Transverse colon (tissue), 4 donors: ENCODE results near the gene SLC25A18. TPM values are rescaled to one million over a fixed set of nuclear protein-coding genes. Genes with fewer than 3 reads are reported as not detected.

Source experiments
- DNase-seq: peaks from one replicate; pipeline ENCODE4 v3.0.0-alpha.2; 2019
- H3K27ac ChIP-seq, 4 donors: fragments of 200-600 bp; sonication (generic); 2 replicates each; pipeline ENCODE4 v1.5.1; 2016 to 2018; ENCODE audit warnings: inconsistent platforms in 4 of 4
- H3K27me3 ChIP-seq: fragments of 200-600 bp; sonication (generic); 2 replicates; pipeline ENCODE4 v1.5.1; 2017; ENCODE audit warnings: inconsistent platforms
- H3K36me3 ChIP-seq, 4 donors: fragments of 200-600 bp; sonication (generic); 2 replicates each; pipeline ENCODE4 v1.5.1; 2017 to 2019; ENCODE audit warnings: inconsistent platforms in 4 of 4
- H3K4me1 ChIP-seq, 4 donors: fragments of 200-600 bp; sonication (generic); 2 replicates each; pipeline ENCODE4 v1.5.1; 2017 to 2020; ENCODE audit warnings: inconsistent platforms in 4 of 4
- H3K4me3 ChIP-seq, 4 donors: fragments of 200-600 bp; sonication (generic); 1 replicate in 1 of 4; 2 replicates in 3 of 4; pipeline versions ENCODE4 v1.5.1 to v1.6.1; 2017 to 2019; ENCODE audit warnings: inconsistent platforms in 4 of 4
- H3K9me3 ChIP-seq, 2 donors: fragments of 200-600 bp; sonication (generic); 2 replicates each; pipeline ENCODE4 v1.5.1; 2017 to 2019; ENCODE audit warnings: inconsistent platforms in 2 of 2
- CTCF ChIP-seq, 5 experiments: fragments of 200-600 bp in 3 of 5; fragments of 450-650 bp in 2 of 5; sonication (generic) in 3 of 5; IDR thresholded peaks; 1 replicate in 2 of 5; 2 replicates in 3 of 5; pipeline ENCODE4 v1.5.1; 2016 to 2017; ENCODE audit warnings: antibody characterized with exemption in 5 of 5, inconsistent platforms in 3 of 5, mild to moderate bottlenecking in 2 of 5, moderate library complexity in 1 of 5
- EP300 ChIP-seq: sonication (generic); formaldehyde crosslinking; IDR thresholded peaks from one replicate; pipeline ENCODE4 v1.6.1; 2017; ENCODE audit warnings: antibody characterized with exemption, low read depth
- POLR2A ChIP-seq: fragments of 450-650 bp; IDR thresholded peaks from one replicate; pipeline ENCODE4 v1.6.1; 2016; ENCODE audit warnings: antibody characterized with exemption, mild to moderate bottlenecking, moderate library complexity
- POLR2AphosphoS5 ChIP-seq, 3 donors: sonication (generic); formaldehyde crosslinking; IDR thresholded peaks; one replicate each; pipeline ENCODE4 v1.6.1; 2016; ENCODE audit warnings: antibody characterized with exemption in 3 of 3
- WGBS, 2 donors: methylation state at CpG; one replicate each; pipeline ENCODE4 v1.1.5; 2018; ENCODE audit warnings: low coverage in 1 of 2; 5-methylcytosine and 5-hydroxymethylcytosine counted together
- in situ Hi-C, 4 donors: fragments of 200-750 bp; cut with MboI; loops; one replicate each; pipeline versions ENCODE4 v1.15.0 to v1.15.1; 2017; ENCODE audit warnings: low sequenced_read_pairs in 3 of 4, low pct_ligation_motif_present in 1 of 4, low pct_unique_long_range_greater_than_20kb in 1 of 4
- intact Hi-C: fragments of 100-400 bp; cut with DNase I; formaldehyde crosslinking; loops from one replicate; pipeline ENCODE4 v1.15.1; 2023; ENCODE audit warnings: low total_unique reads
- total RNA-seq, 4 donors: library from RNA; depleted of rRNA; stranded (reverse); fragments of >200 nt; gene quantifications; one replicate each; pipeline ENCODE4 v1.1.0, GENCODE V29; 2016

Gene SLC25A18
- total RNA-seq, 4 donors from 2014 or later, result 0.75 to 40.4 (median 1.5) TPM

DNA sequence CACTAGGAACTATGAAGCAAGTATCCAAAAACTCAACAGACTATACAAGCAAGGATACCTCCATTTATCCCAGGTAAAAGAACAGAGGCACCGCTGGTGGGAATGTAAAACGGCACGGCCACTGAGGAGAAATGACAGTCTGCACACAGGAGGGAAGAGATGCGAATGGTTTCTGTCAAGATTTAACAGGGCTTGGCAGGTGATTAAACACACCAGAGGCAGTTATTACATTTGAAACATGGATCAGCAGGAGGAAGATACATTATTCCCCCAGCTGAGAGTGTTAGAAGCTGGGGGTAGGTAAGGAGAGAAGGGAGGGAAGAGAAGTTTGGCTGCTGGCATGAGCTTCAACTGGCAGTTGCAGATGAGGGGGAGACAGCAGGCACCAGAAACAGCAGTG is 35.0 kb downstream of the SLC25A18 start:
- H3K27ac ChIP-seq, result peak overlapping the region in 3 of 4 donors; percentile 16 to 54 (median 39)
- DNase-seq, result no peak
- intact Hi-C loops, result no loop called here
- in situ Hi-C loops, result no loop called here
- H3K4me3 ChIP-seq, result no peak overlapping the region
- H3K4me1 ChIP-seq, result peaks cover 0 to 6% (median 0%) of the 10 kb centered on the region in 4 donors
- no peaks in the 10 kb centered on the region for H3K9me3 ChIP-seq
- WGBS, 2 donors, result 91 to 100% methylated on average over 1 to 4 of the region's 4 CpGs
- no peaks in the 10 kb centered on the region for H3K27me3 ChIP-seq
- TF ChIP-seq CTCF (IDR thresholded peaks at IDR 0.05), result no peak
- peak; percentile 3 for TF ChIP-seq EP300
- H3K36me3 ChIP-seq, result peaks cover 0 to 58% (median 24%) of the 10 kb centered on the region in 4 donors

DNA sequence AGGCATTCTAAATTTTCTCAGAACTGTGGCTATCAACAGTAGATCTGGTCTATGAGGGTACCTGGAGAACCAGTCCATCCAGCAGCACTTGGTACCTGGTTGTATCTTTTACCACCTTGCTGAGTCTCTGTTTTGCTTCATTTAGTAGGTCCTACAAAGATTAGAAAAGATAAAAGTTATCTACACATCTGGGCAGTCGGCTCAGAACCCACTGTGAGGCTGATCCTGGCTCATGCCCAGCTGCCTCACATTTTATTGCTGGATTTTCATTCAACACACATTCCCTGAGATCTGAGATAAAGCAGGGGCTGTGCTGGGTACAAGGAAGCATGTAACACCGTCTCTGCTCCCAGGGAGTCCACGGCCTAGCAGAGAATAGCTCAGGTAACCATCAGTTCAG is 37.7 kb downstream of the SLC25A18 start:
- H3K27ac ChIP-seq, result peak overlapping the region in 2 of 4 donors; percentile 28 to 49
- WGBS, 2 donors, result 42 to 63% methylated on average over 2 to 3 of the region's 3 CpGs
- DNase-seq, result no peak
- no peak for TF ChIP-seq POLR2AphosphoS5 (IDR thresholded peaks at IDR 0.05)
- intact Hi-C loops, result no loop called here
- in situ Hi-C loops, result no loop called here
- no peak overlapping the region for H3K4me3 ChIP-seq
- H3K4me1 ChIP-seq, result peaks cover 0 to 6% (median 0%) of the 10 kb centered on the region in 4 donors
- no peaks in the 10 kb centered on the region for H3K27me3 ChIP-seq
- H3K9me3 ChIP-seq, result no peaks in the 10 kb centered on the region
- peaks cover 0 to 38% (median 17%) of the 10 kb centered on the region in 4 donors for H3K36me3 ChIP-seq

- no peak for TF ChIP-seq POLR2A
- TF ChIP-seq POLR2AphosphoS5 (IDR thresholded peaks at IDR 0.05), result no peak
- no peak for TF ChIP-seq CTCF (IDR thresholded peaks at IDR 0.05)
- TF ChIP-seq EP300, result no peak
- WGBS, 2 donors, result 91% methylated on average over 4 of the region's 4 CpGs; no CpG with 5 or more reads in 1 of the 2 donors
Measured at GRCh38 chr22:17603668-17604067, 40.4 kb downstream of the SLC25A18 start.

DNA sequence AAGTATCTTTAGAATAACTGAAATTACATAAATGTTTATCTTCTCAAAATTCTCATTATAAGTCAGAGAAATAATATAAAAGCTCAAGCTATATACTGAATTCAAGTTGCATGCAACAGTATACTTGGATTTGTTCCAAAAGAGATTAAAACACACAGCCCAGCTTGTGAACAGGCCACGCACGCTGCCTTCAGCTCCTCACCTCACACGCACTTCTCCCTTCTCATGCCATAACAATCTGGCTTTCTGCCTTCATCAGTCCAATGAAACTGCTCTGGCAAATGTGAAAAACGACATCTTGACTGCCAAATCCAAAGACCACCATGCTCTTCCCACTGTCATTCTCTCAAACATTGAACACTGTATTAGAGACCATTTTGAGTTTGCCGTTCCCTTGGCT is 43.2 kb downstream of the SLC25A18 start:
- Histone ChIP-seq H3K9me3 (no peaks in the 10 kb centered on the region), H3K4me1 (peaks cover 0 to 4% (median 0%) of the 10 kb centered on the region in 4 donors), H3K36me3 (peaks cover 0 to 19% (median 7%) of the 10 kb centered on the region in 4 donors), H3K27me3 (no peaks in the 10 kb centered on the region), H3K27ac (peak overlapping the region; percentile 15 to 52 (median 22)), H3K4me3 (no peak overlapping the region)
- intact Hi-C loops, result no loop called here
- 61 to 63% methylated on average over 5 of the region's 5 CpGs for WGBS, 2 donors
- in situ Hi-C loops, result no loop called here
- no peak for TF ChIP-seq CTCF (IDR thresholded peaks at IDR 0.05)
- peak in 1 of 3 donors; percentile 69 for TF ChIP-seq POLR2AphosphoS5 (IDR thresholded peaks at IDR 0.05)
- no peak for TF ChIP-seq POLR2A
- TF ChIP-seq EP300, result peak; percentile 85
- no peak for DNase-seq

More at GRCh38 chr22:17603668-17604067, 40.4 kb downstream of the SLC25A18 start:
- H3K27me3 ChIP-seq, result no peaks in the 10 kb centered on the region
- H3K4me1 ChIP-seq, result peaks cover 0 to 6% (median 2%) of the 10 kb centered on the region in 4 donors
- H3K27ac ChIP-seq, result no peak overlapping the region
- intact Hi-C loops (no loop called here), in situ Hi-C loops (no loop called here)
- H3K36me3 ChIP-seq, result peaks cover 0 to 16% (median 6%) of the 10 kb centered on the region in 4 donors
- DNase-seq, result no peak
- no peaks in the 10 kb centered on the region for H3K9me3 ChIP-seq
- H3K4me3 ChIP-seq, result no peak overlapping the region
